Peyer's patch (tissue), 4 donors: Measurements from ENCODE around the gene F13B.

Experiments used
- CTCF ChIP-seq, 6 experiments: fragments of 450-650 bp in 4 of 6; fragments of 200-600 bp in 2 of 6; sonication (generic) in 1 of 6; IDR thresholded peaks; one replicate each; pipeline ENCODE4 v1.5.1; 2017 to 2019; ENCODE audit warnings: antibody characterized with exemption in 6 of 6, mild to moderate bottlenecking in 3 of 6, moderate library complexity in 1 of 6
- POLR2A ChIP-seq, 2 donors: fragments of 450-650 bp; IDR thresholded peaks; one replicate each; pipeline ENCODE4 v1.5.1; 2017; ENCODE audit warnings: antibody characterized with exemption in 2 of 2, mild to moderate bottlenecking in 2 of 2, moderate library complexity in 2 of 2

DNA sequence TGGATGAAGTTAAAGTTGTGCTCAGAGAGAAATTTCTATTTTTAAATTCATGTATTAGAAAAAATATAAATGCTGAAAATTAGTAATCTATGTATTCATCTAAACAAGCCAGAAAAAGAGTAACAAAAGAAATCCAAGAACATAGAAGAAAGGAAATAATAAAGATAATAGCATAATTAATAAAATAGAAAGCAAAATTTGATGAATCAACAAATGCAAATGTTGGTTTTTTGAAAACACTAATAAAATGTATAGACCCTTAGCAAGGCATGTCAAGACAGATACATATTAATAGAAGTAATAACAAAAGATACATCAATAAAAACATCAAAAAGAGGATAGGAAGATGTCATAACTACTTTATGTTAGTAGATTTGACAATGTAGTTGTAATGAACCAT lies 18.0 kb downstream of the F13B start:
- TF ChIP-seq POLR2A (IDR thresholded peaks at IDR 0.05): no peak
- TF ChIP-seq CTCF (IDR thresholded peaks at IDR 0.05): no peak
